Inferior parietal cortex (tissue), 1 donor: ENCODE results near the gene NCBP3.
"Not testable (repeated sequence)": the region's sequence is repeated elsewhere in the genome, so short reads cannot be mapped to it uniquely, and the experiment has no call there.

Experiments used
- DNase-seq: peaks from one replicate; pipeline ENCODE4 v3.0.0-alpha.2; 2016; ENCODE audit errors: extremely low spot score

NCBP3 gene

GRCh38 chr17:3788200-3788599 lies 57.8 kb downstream of the NCBP3 start:
- no peak for DNase-seq

- not testable (repeated sequence) for DNase-seq
Observed at GRCh38 chr17:3785323-3785722, 60.7 kb downstream of the NCBP3 start.

GRCh38 chr17:3782751-3783150 lies 63.3 kb downstream of the NCBP3 start:
- no peak for DNase-seq

- no peak for DNase-seq
Observed at GRCh38 chr17:3780986-3781385, 65.1 kb downstream of the NCBP3 start.

- DNase-seq: no peak
Observed at GRCh38 chr17:3777366-3778120, 68.5 kb downstream of the NCBP3 start.

- no peak for DNase-seq
Observed at GRCh38 chr17:3773966-3774365, 72.1 kb downstream of the NCBP3 start.

GRCh38 chr17:3773511-3773910 lies 72.5 kb downstream of the NCBP3 start:
- no peak for DNase-seq

- no peak for DNase-seq
Observed at GRCh38 chr17:3772764-3773163, 73.3 kb downstream of the NCBP3 start.

GRCh38 chr17:3771140-3771539 lies 74.9 kb downstream of the NCBP3 start:
- no peak for DNase-seq

GRCh38 chr17:3770466-3770865 lies 75.6 kb downstream of the NCBP3 start:
- DNase-seq: no peak

GRCh38 chr17:3768769-3769168 lies 77.3 kb downstream of the NCBP3 start:
- DNase-seq: no peak

- no peak for DNase-seq
Observed at GRCh38 chr17:3768341-3768740, 77.7 kb downstream of the NCBP3 start.

- DNase-seq: no peak
Observed at GRCh38 chr17:3766779-3767178, 79.3 kb downstream of the NCBP3 start.

- DNase-seq: no peak
Observed at GRCh38 chr17:3765981-3766380, 80.1 kb downstream of the NCBP3 start.

GRCh38 chr17:3763777-3764170 lies 82.3 kb downstream of the NCBP3 start:
- DNase-seq: no peak

GRCh38 chr17:3762922-3763776 lies 82.9 kb downstream of the NCBP3 start:
- no peak for DNase-seq

- DNase-seq: no peak
Observed at GRCh38 chr17:3761918-3762380, 84.1 kb downstream of the NCBP3 start.

GRCh38 chr17:3761036-3761917 lies 84.8 kb downstream of the NCBP3 start:
- DNase-seq: no peak

- DNase-seq: no peak
Observed at GRCh38 chr17:3759597-3760216, 86.3 kb downstream of the NCBP3 start.

- no peak for DNase-seq
Observed at GRCh38 chr17:3755335-3756030, 90.6 kb downstream of the NCBP3 start.
